SW480 (cell line): ENCODE results near the gene UNC93B1.
"Not testable (repeated sequence)": the region's sequence is repeated elsewhere in the genome, so short reads cannot be mapped to it uniquely, and the experiment has no call there.

ENCODE experiments used
- DNase-seq: peaks from one replicate; pipeline ENCODE4 v3.0.0-alpha.2; 2016; ENCODE audit warnings: low spot score

Gene UNC93B1

DNA sequence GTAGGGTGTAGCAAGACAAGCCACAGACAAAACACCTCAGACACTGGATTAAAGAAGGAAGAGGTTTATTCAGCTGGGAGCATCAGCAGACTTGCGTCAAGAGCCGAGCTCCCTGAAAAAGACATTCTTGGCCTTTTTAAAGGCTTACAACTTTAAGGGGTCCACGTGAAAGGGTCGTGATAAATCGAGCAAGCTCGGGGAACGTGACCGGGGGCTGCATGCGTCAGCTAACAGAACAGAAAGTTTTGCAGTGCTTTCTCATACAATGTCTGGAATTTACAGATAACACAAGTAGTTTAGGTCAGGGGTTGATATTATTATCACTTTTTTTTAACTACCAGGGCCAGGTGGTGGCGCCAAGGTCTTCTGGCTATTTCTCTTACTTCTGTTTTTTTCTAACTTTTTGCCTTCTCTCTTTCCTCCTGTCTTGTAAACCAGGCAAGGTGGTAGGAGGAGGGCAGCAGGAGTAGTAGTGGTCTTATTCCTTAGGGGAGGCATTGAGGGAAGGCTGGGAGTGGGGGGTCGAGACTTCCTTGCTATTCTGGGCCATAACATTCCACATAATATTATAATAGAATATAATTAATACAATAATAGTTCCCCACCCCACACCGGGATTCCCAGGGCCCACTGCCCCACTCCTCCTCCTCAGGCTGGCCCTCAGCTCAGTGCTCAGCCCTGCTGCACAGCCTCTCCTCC lies 5.6 kb upstream of the UNC93B1 start:
- no peak for DNase-seq

DNA sequence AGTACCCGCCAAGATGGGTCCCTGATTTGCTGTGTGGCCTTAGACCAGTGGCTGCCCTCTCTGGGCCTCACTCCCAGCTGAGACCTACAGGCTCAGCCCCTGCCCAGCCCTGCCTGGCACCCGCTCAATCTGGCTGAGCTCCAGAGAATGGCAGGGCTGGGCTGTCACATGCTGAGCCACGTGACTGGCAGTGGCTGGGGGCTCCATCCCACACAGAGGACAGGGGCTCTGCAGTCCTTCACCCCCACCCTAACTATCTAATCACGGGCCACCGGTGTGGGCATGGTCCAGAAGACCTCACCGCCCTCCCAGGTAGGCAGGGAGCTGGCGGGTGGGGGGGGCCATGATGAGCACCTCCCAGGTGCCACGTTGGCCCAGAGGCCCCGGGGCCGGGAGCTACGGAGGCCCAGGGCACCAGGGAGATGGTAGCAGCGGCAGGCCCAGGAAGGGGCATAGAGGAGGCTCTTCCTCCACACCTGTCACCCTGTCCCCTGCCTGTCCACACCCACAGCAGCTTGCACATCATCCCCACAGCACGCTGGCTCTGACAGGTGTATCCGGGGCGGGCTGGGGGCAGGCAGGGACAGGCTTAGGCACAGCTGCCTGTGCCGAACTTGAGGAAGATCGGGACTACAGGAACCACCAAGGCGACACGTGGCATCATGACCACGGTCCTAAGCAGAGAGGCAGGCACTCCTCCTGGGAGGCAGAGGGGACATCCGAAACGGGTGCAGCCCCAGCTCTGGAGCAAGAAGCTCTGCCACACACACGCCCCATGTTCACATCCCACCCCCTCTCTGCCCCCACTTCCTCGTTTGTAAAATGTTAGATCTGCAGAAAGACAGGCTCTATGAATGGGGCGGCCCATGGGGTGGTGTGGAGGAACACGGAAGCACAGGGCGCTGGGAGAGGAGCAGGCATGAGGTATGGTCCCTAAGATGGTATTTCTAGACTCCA lies 4.8 kb upstream of the UNC93B1 start:
- DNase-seq = no peak

DNA sequence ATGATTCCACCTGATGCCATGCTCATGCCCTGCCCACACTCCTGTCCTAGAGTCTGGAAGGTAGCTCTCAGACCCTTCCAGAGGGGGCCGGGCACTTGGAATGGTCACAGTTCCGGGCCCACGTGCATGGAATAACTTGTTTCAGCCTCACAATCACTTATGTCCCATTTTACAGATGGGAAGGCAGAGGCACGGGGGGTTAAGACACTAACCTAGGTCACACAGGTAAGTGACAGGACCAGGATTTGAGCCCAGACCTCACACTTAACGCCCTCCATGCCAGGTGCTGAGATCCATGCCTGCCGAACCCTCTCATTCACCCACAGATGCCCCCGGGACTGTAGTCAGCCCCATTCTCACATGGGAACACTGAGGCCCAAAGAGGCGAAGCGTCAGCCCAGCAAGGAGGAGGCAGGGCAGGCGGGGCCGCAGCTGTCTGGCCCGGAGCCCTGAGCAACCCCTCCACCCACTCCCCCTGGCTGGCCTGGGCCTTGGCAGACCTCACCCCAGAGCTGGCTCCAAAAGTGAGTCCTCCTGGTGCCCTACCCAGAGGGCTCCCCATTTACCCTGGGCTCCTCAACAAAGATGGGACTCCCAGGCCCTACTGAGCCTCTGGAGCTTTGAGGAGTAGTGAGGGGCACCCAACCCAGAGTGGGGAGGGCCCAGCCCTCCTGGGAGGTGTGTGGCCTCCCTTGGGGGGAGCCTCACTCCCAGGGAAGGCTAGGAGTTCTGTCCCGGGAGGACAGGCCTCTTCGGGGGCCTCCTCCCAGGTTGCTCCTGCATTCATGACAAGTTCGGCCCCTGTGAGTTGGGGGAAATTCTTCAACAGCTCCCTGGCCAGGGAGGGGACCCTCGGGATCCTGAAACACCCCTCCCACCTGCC lies 3.8 kb upstream of the UNC93B1 start:
- no peak for DNase-seq

DNA sequence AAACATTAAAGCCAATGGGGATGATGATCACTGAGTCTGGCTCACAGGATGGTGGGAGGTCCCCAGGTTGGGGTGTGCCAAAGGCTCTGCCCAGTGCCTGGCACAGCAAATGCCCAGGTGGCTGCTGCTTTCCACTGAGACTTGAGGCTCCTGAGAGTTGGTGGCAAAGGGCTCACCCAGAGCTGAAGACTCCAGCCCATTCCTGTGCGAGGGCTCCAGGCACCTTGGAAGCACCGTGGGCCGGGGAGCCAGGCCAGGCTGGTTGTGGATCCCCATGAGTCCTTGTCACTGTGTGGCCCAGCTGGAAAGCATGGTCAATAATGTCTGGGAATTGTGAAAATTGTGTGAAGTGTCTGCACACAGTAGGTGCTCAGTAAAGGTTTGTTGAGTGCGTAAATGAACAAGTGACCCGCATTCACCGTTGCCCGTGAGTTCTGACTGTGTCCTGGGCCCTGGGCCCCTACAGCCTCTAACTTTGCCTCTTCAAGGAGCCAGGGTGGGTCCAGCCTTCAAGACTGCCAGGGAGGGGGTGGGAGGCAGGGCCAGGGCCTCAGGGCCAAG lies 2.8 kb upstream of the UNC93B1 start:
- no peak for DNase-seq

DNA sequence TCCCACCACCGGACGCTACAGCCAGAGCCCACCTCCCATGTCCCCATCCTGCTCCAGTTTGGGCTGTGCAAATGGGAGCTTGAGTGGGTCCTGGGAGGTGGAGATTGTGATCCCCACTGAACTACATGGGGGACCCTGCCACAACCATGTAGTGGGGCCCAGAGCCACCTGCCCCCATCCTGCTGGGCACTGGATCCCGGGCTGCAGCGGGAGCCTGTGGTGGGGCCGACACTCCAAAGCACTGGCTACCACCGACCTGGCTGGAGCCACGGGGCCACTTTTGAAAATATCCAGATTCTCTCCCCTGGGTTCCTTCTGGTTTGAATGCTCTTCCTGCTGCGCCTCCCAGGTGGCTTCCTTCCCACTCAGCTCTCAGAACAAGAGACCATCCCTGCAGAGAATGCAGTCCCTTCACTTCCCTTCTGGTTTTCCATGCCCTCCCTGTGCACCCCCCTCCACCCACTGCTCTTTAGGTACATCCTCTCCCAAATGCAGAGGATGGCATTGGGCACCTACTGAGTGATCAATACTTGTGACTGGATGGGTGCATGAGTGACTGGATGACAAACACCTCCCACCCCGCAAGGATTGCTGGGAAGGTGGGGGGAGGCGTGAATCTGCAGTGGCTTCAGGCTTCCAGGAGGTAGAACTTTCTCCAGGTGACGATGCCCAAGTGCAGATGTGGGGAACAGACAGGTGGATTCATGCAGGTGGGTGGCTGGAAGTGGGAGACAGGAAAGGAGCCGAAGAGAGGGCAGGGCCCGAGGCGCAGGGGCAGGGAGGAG lies 846 bp upstream of the UNC93B1 start:
- no peak for DNase-seq

DNA sequence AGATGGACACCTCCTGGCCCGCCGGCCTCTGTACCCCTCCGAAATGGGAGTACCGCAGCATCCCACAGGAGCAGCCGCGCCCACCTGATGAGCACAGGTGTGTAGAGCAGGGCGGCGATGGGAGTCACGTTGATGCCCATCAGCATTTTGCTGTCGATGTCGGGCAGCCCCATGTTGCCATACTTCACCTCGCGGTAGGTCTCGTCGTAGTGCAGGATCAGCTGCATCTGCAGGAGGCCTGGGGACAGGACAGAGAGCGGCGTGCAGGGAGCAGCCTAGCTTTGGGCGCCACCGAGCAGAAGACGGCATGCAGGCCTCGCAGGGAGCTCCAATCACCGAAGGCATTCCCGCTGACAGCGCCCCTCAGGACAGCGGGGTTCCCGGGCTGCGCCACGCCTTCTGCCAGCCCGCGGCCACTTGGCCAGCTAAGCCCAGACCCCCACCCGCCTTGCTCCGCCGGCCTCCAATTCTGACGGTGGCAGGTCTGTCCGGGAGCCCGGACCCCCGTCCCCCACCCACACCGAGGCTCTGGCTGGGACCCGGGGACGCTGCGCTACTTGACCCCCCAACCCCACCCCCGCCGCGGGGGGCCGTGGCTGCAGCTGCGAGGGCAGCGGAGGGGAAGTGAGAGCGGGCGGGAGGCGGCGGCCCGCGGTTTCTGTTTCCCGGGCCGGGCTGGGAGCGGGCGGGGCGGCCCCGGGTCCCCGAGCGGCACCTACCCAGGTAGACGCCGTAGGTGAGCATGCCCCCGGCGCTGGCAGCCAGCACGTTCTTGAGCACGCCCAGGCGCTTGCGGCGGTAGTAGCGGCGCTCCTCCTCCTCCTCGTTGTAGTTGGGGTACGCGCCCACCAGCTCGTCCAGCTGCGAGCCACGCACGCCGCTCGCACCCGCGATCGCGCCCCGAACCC lies 705 bp downstream of the UNC93B1 start:
- DNase-seq = peak; percentile 69

DNA sequence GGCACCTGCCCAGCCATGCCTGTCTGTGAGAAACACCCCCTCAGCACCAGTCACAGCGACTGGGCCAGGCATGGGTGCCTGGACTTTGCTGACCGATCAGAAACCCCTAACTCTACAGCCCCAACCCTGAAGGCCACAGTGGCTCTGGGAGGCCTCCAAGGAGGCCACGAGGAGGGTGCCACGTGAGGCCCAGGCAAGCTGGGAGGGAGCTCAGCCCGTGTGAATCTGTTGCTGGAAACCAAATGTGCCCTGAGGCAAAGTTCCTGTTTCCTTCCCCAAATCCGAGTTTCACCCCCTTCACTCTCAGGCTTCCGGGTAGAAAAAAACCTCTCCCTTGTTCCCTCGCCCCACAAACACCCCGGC lies 1.3 kb downstream of the UNC93B1 start:
- no peak for DNase-seq

DNA sequence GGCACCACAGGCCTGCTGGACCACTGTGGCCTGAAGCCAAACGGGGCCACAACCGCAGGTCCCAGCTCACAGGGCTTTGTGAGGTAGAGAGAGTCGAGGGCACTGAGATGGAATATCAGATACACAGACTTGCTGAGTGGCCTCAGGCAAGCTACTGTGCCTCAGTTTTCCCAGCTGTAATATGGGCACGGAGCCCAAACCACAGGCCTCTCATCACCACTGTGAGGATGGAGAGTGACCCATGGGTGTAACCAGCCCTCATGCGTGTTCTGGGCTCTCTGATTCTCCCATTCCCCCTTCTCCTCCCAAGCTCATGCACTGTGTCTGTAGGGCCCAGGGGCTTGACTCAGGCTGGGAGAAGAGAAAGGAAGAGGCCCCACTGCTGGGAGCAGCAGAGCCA lies 4.2 kb downstream of the UNC93B1 start:
- DNase-seq = no peak

DNA sequence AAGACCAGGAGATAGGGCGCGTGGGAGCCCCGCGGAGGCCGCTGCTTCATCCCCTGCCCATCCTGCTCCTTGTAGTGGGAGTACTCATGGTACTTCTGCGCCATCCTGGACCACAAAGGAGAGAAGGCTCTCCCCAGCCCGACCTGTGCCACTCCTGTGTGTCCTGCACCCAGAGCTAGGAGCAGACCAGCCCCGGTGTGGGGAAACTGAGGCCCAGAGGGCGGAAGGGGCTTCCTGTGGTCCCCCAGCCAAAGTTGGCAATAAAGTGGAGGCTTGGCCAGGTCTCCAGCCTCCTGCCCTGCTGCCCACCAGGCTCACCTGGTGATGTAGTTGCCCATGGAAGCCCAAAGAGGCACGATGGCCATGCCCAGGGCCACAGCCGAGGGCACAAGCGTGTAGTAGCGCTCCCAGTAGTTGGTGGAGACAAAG lies 4.7 kb downstream of the UNC93B1 start:
- no peak for DNase-seq

DNA sequence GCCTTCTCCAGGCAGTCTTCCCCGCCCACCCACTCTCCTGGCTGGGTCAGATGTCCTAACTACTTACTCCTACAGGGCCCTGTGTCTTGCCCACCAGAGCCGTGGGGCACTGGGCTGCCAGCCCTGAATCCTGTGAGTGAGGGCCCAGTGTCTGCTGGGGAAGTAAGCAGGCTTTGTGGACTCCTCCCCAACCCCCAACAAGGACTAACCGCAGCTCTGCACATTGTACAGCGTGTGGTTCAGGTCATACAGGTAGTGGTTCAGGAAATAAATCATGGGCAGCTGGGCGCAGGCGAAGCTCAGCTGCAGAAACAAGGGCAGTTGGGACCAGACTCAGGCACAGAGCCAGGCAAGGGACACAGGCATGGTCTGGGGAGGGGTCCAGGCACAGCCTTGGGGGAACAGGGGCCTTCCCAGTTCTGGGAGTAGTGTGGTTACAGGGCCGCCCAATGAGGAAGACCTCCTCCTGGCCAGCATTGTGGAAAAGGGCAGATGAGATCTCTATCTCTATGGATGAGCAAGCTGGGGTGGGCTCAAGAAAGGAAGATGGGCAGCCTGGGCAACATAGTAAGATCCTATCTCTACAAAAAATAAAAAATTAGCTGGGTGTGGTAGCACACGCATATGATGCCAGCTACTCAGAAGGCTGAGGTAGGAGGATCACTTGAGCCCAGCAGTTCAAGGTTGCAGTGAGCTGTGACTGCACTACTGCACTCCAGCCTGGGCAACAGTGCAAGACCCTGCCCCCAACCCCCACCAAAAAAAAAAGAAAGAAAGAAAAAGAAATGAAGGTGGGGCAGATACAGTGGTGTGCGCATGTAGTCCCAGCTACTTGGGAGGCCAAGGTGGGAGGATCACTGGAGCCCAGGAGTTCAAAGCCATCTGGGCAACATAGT lies 5.5 kb downstream of the UNC93B1 start:
- peak; percentile 89 for DNase-seq

DNA sequence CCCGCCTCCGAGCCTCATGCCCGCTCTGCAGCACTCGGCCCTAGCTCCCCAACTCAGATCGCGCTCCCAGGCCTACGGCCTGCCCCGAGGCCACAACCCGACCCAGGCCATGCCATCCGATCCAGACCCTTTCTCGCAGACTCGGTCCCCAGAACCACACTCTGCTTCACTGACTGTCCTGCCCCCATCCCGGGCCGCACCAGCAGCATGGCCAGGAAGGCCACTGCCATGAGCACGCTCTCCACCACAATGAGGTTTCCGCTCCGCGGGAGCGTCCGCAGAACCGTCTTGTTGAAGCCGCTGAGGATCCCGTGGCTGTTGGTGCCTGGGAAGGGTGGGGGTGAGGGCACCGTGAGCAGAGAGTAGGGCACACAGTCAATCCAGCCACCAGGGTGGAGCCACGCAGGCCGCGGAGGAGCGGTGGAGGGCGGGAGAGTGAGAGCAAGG lies 6.4 kb downstream of the UNC93B1 start:
- peak; percentile 64 for DNase-seq

DNA sequence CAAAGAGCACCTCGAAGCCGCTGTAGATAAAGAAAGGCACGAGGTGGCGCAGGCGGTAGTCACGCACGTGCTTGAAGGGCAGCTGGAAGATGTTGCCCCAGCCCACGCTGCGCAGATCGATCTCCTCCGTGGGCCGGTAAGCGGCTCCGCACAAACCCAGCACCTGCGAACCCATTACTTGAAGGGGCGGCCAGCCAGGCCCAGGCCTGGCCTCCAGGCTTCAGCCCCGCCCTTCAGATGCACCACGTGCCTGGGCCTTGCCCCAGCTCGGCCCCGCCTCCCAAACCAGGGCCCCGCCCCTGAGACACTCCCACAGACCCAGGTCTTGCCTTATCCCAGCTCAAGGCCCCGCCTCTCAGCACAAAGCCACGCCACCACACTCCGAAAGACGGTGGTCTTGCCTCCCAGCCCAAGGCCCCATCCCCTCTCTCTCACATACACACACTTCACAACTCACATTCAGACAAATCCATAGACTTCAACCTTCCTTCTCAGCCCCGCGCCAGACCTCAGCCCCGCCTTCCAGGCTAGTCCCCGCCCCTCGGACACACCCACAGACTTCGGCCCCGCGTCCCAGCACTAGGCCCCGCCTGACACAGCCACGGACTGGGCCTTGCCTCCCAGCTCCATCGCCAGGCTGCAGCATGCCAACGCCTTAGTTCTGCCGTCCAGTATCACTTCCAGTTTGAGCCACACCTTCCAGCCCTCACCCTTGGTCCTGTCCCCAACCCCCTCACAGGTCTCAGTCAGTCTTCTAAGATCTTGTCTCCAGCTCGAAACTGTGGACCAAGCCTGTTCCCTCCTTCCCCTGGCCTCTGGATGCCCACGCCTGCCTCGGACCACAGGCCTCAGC lies 7.0 kb downstream of the UNC93B1 start:
- peak; percentile 88 for DNase-seq

DNA sequence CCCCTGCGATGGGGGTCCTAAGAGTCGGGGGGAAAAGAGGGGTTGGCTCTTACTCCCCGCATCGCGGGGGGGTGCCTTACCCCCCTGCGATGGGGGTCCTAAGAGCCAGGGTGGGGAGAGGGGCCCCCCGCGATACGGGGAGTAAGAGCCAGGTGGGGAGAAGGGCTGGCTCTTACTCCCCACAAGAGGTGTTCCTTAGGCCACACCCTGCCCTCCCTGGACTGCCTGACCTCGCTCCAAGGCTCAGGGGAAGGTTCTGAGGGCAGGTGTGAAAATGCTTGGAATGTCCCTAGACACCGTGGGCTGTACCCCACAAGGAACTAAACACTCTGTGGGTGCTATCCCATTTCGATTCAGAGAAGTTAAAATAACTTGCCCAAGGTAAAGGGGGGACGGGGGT lies 7.8 kb downstream of the UNC93B1 start:
- DNase-seq = no peak

DNA sequence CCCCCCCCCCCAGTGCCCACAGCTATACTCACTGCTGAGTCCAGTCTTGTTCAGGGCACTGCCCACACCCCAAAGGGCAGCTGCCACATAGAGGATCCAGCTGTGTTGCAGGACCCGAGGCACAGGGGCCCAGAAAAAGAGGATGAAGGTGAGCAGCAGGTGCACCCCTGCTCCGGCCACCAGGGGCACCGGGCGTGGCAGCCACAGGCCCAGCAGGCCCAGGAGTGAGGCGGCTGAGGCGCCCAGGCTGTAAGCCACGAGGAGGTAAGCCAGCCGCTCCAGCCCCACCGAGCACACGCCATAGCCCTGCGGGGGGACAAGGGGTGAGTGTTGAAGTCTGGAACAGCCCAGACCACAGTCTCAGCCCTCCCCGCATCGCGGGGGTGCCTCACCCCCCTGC lies 8.3 kb downstream of the UNC93B1 start:
- not testable (repeated sequence) for DNase-seq

DNA sequence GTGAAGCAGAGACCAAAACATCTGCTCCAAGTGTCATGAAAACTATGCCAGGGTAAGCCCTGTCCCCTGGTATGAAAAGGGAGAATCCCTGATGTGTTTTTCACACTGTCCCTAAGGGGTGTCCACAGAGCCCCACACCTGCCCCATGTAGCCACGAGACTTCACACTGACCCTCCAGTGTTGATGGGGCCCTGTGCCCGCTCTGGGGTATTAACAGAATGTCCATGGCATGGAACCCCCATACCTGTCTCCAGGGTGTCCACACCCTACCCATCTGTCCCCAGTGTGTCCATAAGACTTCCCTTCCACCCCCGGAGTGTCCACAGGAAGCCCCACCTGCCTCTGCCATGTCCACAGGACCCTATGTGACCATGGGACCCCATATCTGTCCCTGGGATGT lies 8.8 kb downstream of the UNC93B1 start:
- not testable (repeated sequence) for DNase-seq

DNA sequence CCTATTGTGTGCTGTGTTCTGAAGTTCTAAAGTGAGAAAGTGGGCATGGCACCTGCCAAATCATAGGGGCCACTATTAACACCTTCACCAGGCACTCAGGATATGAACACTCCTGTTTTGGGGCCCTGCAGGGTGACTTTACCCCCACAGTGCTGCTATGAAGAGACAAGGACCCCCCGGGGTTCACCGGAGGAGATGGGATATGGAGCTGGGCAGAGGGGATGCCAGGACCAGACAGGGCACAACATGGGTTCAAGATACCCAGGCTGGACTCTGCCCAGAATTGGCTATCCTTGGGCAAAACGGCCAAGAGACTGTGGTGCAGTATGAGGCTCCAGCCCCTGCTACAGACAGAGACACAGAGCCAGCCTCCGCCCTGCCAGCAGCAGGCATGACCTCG lies 9.5 kb downstream of the UNC93B1 start:
- DNase-seq = not testable (repeated sequence)

DNA sequence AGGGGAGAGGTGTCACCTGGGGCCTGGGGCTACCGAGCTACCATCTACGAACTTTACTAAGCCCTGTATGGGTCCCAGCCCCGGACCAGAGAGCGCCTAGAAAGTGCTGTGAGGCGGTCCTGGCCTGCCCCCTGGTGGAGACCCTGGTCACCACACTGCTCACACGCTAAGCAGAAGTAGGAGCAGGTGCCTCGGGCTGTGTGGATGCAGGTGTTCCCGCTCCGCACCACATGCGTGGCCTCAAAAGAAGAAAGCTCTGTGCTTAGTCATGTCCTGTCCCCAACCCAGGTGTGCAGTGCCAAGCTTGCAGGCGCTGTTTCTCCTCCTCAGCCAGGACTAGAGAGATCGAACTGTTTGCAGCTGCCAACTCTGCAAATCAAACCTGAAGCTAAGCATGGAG lies 10.1 kb downstream of the UNC93B1 start:
- DNase-seq = peak; percentile 65
